GM19395 (cell line): ENCODE results near the gene MLLT1.

Experiments
- ATAC-seq: cut with Tn5 transposase; IDR thresholded peaks from one replicate; pipeline ENCODE4 v1.9.1; 2021; ENCODE audit warnings: mild to moderate bottlenecking, moderate library complexity; ENCODE audit not compliant: unreplicated experiment

MLLT1 gene

GRCh38 chr19:6212403-6213265 is 67.1 kb downstream of the MLLT1 start:
- ATAC-seq = no peak

- ATAC-seq = no peak
Measured at GRCh38 chr19:6211632-6212402, 68.0 kb downstream of the MLLT1 start.

GRCh38 chr19:6210721-6211600 is 68.8 kb downstream of the MLLT1 start:
- no peak for ATAC-seq

GRCh38 chr19:6210091-6210490 is 69.7 kb downstream of the MLLT1 start:
- no peak for ATAC-seq

- ATAC-seq = no peak
Measured at GRCh38 chr19:6209680-6210079, 70.1 kb downstream of the MLLT1 start.

- ATAC-seq = no peak
Measured at GRCh38 chr19:6209233-6209632, 70.5 kb downstream of the MLLT1 start.

GRCh38 chr19:6204866-6205723 is 74.7 kb downstream of the MLLT1 start:
- no peak for ATAC-seq

GRCh38 chr19:6204212-6204611 is 75.6 kb downstream of the MLLT1 start:
- no peak for ATAC-seq

GRCh38 chr19:6199240-6199994 is 80.4 kb downstream of the MLLT1 start:
- ATAC-seq = peak; percentile 70

- no peak for ATAC-seq
Measured at GRCh38 chr19:6198896-6199239, 80.9 kb downstream of the MLLT1 start.

GRCh38 chr19:6196361-6196760 is 83.4 kb downstream of the MLLT1 start:
- ATAC-seq = no peak

GRCh38 chr19:6188811-6189210 is 91.0 kb downstream of the MLLT1 start:
- ATAC-seq = no peak

GRCh38 chr19:6187374-6187773 is 92.4 kb downstream of the MLLT1 start:
- no peak for ATAC-seq

- no peak for ATAC-seq
Measured at GRCh38 chr19:6185835-6186834, 93.6 kb downstream of the MLLT1 start.

GRCh38 chr19:6185093-6185834 is 94.5 kb downstream of the MLLT1 start:
- ATAC-seq = no peak

GRCh38 chr19:6181119-6181518 is 98.7 kb downstream of the MLLT1 start:
- no peak for ATAC-seq

GRCh38 chr19:6173190-6173589 is 106.6 kb downstream of the MLLT1 start:
- no peak for ATAC-seq
